Fibroblast of villous mesenchyme (primary cell): ENCODE measurements around the gene ADAMTS16. TPM values are rescaled to one million over a fixed set of nuclear protein-coding genes. Genes with fewer than 3 reads are reported as not detected.

Source experiments
- DNase-seq: peaks from one replicate; pipeline ENCODE4 v3.0.0-alpha.2; 2010; ENCODE audit warnings: low read depth
- H3K4me3 ChIP-seq: 2 replicates; pipeline ENCODE4 v1.5.1; 2011; ENCODE audit warnings: low read depth, mild to moderate bottlenecking, low read length
- CTCF ChIP-seq: IDR thresholded peaks from 2 replicates; pipeline ENCODE4 v1.5.1; 2012; ENCODE audit warnings: low read depth, mild to moderate bottlenecking, low read length; ENCODE audit not compliant: insufficient read depth
- total RNA-seq: library from RNA; depleted of rRNA; stranded (reverse); fragments of >200 nt; gene quantifications from 2 replicates; pipeline ENCODE4 v1.2.3, GENCODE V29; 2012

ADAMTS16 gene
- total RNA-seq, 1 donor = under 0.01 TPM

GRCh38 chr5:5295351-5295750, 155.2 kb downstream of the ADAMTS16 start:
- no peak for DNase-seq
- no peak overlapping the region for H3K4me3 ChIP-seq
- no peak for TF ChIP-seq CTCF

- H3K4me3 ChIP-seq = no peak overlapping the region
- DNase-seq = no peak
- TF ChIP-seq CTCF = no peak
These were observed 155.9 kb downstream of the ADAMTS16 start for GRCh38 chr5:5296051-5296450.

GRCh38 chr5:5297432-5298067, 157.4 kb downstream of the ADAMTS16 start:
- no peak for DNase-seq
- no peak for TF ChIP-seq CTCF
- H3K4me3 ChIP-seq = no peak overlapping the region

- DNase-seq = no peak
- no peak overlapping the region for H3K4me3 ChIP-seq
- no peak for TF ChIP-seq CTCF
These were observed 158.0 kb downstream of the ADAMTS16 start for GRCh38 chr5:5298068-5298633.

DNA sequence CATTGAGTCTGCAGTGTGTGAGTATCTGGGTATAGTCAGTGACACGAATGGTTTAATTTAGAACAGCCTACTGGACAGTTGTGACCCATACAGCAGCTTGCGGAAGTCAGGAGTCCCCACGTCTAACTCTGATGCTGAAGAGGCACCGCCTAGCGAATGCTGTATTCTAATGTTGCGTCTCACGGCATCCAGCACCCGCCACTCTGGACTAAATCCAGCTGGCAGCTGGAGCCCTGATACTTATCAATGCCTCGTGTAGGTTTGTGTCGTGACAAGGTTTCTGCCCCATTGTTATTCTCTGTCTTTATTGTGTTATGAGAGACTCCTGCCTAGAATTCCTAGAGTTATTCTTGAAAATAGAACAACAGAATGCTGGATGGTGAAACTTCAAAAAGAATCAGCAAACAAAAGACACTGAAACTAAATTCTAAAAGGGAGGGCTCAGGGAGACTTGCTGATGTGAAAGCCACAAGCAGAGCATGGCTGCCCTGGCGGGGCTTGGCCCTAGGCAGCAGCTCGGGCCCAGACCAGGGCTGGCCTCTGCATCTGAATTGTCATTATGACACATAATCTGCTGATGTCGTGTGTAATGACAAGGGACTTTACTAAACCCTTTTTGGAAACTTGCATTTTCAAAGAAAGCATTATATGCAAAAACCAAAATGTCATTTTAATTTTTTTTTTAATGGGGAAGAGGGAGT, 158.9 kb downstream of the ADAMTS16 start:
- TF ChIP-seq CTCF = no peak
- DNase-seq = no peak
- H3K4me3 ChIP-seq = no peak overlapping the region

GRCh38 chr5:5301176-5301575, 161.0 kb downstream of the ADAMTS16 start:
- no peak for TF ChIP-seq CTCF
- H3K4me3 ChIP-seq = no peak overlapping the region
- DNase-seq = no peak
